Activated gamma-delta T cell (primary cell): ENCODE results near the gene LDAH.

Source experiments
- DNase-seq: peaks from one replicate; lab custom pipeline; 2025; lab: John Stamatoyannopoulos, UW

The LDAH gene

DNA sequence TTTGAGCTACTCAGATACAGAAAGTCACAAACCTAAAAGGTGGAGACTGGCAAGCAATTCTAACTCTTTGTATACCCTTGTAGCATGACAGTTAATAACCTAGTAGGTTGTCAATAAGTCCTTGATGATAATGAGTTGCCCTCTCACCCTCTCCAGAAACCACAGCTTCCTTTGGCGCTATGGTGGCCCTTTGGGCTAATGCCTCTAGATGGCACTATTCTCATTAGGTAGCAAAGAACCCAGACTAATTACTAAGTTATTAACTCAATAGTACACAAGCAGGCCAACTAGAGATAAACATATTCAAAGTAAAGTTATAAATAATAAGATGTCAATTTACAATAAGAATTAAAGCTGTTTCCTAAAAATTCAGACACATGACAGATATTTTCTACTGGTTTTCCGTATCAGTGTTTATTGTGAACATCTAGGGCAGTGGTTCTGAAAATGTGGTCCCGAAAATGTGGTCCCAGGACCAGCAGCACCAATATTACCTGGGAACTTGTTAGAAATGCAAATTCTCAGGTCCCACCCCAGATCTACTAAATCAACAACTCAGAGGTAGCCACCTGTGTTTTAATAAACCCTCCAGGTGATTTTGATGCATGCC is 41.1 kb downstream of the LDAH start:
- no peak for DNase-seq

DNA sequence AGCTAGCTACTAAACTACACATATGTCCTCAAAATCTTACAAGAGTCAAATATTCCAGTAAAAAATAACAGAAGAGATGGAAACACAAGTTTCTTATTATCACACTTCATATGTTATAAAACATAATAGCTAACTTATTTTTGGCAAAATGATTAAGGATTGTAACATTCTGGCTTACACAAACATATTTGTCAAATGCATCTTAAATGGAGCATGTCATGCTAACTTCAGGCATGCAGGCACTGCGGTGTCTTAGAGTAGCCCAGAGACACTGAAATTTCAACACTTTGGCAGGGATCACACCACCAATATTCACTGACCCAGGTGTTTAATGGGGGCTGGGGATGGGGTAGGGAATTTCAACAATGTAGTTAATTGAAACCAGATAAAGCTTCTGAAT is 51.6 kb downstream of the LDAH start:
- DNase-seq, result no peak

DNA sequence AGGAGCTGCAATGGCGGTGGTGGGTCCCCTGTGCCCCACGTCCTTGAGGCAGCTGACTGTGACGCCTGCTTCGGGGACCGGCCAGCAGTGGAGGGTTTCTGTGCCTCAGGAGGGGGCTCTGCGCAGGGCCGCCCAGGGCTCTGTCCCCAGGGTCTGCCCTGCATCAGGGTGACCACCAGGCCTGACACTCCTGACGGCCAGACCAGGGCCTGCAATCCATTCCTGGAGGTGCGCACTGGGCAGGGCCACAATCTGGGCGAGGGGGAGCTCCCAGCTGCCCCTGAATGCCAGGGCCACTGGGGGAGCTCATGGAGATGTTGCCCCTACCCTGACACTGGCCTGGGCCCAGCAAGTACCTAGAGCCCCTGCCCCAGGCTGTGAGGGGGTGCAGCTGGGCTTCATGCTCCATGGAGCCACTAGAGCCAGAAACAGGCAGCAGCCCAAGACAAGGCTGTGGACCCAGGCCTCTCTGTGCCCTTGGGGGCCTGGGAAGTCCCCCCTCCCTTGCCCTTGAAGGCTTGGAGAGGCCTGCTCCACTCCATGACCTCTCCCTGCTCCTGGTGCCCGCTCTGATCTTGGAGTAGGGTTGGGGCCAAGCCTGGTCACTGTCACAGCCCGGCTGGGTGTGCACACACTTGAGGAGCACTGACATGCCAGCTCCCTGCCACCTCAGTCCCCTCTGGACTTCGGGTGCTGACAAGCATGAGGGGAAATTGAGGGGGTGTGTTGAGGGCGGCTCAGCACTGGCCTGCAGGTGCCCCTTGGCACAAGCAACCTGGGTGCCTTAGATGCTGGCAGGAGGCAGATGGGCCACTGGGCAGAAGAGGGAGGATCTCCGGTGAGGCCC is 55.9 kb downstream of the LDAH start:
- DNase-seq, result peak; percentile 8

DNA sequence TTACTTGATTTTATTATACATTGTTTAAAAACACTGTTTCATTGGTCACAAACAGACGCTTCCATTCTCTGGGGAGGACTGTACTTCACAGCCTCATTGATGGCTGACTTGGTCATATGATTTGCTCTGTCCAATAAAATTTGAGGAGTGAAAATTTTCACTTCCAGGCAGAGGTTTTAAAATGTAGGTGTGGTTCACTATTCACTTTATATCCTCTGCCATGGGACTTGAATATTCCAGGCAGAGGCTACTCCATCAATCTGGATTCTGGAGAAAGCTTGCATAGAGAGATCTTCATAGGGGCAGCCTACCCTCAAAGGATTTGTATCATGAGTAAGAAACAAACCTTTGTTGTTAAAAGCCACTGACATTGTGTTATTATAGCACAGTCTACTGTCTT is 56.7 kb downstream of the LDAH start:
- DNase-seq, result no peak

DNA sequence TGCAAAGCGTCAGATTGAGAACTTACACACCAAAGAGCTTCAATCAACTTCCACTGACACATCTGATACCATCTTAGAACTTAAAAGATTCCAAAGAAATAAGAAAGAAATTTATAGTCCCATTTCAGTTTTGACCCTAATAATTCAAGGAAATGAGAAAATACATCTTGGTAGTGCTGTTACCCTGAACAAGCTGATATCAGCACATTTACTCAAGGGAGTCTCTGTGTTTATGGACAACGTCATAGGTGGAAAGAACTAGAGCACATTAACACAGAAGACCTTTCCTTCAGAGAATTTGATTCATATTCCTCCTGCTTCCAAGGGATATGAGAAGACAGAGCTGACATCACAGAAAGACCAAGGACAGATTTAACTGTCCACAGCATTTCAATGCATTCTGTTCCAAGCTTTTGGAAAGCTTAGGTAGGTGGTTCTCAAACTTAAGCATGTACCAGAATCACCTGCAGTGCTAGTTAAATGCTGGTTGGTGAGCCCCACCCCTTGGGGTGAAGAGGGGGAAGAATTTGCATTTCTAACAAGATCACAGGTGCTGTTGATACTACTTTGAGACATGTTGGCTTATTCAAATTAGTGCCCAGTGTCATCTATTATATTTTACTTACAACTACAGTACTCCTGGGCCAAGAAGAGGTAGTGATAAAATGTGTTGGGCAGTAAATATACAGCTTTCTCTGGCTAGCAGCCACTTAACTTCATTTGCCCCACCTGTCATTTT is 59.8 kb downstream of the LDAH start:
- DNase-seq, result no peak

DNA sequence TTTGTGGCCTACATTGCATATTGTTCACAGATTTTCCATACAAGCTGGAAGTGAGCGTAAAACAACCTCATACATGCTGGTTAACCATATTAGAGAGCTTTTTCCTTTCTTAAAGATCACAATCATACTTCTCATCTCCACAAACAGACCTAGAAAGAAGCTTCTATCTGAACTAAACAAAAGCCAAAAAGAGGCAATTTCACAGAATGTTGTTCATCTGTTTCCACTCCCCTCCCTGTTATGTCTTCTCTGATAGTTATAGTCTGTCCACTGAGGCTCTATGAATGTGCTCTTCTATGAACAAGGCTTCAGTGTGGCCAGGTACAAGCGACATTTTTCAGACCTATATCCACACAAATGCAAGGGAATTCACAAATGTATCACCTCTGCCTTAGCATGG is 63.4 kb downstream of the LDAH start:
- DNase-seq, result no peak

DNA sequence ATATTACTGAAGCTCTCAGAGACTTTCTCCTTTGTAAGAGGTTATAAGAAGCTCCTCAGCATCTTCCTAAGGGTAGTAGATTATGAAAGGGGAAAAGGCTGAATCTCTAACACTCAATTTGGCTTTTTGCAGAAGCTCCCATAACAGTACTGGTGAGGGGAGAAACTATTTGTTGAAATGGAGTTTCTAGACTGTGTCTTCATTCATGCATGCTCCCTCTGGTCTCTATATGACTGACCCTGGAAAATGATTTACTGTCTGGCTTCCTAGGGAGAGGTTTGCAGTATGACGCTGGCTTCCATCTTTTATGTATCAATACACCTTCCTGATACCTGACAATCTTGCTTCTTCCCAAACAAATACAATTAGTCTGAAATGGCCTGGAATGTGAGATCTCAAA is 63.9 kb downstream of the LDAH start:
- no peak for DNase-seq

DNA sequence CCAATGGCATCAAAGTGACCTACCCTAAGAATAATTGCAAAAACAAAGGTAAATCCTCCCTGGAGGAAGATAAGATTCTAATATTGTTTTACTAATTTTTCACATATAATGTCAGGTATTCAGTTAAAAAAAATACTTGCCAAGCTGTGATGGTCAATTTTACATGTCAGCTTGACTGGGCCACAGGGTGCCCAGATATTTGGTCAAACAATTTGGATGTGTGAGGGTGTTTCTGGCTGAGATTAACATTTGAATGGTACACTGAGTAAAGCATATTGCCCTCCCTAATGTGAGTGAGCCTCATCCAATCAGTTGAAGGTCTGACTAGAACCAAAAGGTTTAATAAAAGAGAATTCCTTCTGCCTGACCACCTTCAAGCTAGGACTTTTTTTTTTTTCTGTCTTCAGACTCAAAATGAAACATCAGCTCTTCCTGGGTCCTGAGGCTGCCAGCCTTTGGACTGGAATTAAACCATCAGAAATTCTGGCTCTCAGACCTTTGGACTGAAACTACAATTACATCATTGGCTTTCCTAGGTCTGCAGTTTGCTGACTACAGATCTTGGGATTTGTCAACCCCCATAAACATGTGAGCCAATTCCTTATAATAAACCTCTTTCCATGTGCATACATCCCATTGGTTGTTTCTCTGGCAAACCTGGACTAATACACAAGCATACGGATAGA is 65.4 kb downstream of the LDAH start:
- DNase-seq, result no peak

DNA sequence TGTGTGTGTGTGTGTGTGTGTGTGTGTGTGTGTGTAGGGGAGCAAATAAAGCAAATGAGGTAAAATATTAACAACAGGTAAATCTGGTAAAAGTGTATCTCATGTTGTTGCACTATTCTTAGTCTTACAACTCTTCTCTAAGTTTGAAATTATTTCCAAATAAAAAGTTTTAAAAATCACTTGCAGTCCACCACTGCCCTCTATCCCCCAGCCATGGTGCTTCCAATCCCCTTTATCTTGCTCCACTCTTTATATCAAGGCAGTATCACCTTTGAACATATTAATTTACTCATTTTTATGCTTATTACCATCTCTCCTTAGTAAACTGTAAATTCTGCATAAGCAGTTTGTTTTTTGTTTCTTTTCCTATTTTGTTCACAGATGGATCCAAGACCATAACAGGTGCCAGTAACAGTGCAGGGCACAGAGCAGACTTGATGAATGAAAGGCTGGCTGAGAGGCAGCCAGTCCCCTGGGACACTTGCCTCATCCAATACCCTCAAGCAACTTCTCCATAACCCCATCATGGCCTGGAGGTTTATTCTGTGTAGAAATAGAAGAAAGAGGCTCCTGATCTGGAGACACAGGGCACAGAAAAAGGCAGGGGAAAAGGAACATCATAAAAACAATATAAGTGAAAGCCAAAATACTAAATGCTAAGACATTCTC is 67.6 kb downstream of the LDAH start:
- no peak for DNase-seq

DNA sequence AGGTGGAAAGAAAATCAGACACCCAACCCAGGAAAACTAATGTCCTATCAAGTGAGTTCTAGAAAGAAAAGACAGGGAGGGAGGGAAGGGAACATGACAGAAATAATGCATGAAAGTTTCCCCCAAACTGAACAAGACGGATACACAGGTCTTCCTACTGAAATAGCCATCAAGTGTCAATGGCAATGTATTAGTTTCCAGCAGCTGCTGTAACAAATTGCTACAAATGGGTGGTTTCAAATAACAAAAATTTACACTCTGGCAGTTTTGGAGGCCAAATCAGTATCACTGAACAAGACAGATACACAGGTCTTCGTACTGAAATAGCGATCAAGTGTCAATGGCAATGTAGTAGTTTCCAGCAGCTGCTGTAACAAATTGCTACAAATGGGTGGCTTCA is 70.6 kb downstream of the LDAH start:
- DNase-seq, result no peak

DNA sequence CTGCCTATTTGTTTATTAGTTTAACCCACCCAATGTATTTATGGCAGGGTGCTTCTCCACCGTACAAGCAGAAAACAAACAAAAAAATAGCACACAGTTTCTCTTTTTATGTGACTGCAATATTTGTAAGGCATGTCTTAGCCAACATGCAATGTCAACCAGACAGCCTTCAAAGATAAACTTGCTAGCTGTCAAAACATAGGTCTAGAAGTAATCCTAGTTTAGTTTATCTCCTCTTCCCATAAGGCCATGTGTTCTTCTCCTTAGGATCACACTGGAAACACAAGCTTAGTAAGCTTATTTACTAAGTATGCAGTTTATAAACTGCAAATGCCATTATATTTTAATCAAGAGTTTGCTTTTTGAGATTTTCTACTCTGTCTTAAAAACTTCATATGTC is 75.6 kb downstream of the LDAH start:
- DNase-seq, result no peak

DNA sequence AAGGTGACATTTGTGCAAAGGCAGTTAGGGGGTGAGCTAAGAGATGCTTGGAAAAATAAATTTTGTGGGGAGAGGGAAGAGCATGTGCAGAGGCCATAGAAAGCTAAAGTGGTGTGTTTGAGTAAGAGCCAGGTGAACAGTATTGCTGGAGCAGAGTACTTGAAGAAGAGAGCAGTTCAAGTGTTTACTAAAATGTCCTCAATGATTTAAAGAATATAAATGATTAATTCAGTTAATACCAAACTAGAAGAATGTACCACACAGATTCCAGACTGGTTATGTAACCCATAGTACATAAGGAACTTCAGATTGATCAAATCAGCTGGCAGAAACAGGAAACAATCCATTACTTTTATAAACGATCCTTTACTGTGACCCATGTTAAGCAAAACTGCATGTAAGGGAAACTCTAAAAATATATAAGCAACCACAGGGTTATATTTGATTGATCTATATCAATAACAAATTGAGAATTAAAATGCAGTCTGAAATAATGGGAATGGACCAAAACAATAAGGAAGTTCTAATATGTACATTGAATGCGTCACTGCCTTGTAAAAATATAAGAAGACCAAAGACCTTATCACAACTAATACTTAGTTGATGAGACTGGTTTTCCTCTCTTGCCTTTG is 76.9 kb downstream of the LDAH start:
- no peak for DNase-seq

DNA sequence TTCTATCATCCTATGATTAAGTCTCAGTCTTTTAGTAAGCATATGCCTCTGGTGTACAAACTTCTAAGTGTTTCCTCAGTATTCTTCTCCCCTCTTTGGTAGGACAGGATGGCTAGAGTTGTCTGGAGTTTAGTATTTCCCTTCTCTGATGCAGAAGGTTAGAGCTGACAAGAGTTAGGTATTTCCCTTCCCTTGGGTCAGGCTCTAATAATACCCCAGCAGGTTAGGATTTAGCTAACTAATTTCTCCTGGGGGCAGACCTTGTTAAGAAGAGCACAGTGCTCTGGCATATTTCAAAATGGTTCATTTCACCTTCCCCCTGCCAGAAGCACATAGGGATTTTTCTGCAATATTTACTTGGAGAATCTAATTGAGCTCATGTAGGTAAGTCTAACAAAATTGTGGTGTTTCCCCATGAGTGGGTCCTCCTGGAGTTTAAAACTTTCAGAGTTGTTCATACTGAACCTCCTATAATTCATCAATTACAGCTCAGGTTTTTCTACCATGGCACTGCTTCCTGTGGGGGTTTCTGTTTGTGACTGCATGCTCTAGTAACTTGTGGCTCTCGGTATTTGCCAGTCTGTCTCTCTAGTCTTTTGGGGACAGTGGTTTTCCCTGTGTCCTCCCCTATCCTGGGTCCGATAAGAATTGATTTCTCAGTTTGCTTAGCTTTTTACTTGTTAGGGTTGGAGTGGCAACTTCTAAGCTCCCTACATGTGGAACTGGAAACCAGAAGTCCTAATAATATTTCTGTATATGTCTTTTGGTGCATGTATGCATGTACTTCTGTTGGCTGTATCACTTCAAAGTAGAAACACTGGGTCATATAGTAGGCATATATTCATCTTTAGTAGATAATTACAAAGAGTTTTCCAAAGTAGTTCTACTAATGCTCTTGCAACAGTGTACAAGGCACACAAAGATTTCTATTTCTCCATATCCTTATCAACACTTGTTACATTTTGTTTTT is 78.2 kb downstream of the LDAH start:
- DNase-seq, result no peak

DNA sequence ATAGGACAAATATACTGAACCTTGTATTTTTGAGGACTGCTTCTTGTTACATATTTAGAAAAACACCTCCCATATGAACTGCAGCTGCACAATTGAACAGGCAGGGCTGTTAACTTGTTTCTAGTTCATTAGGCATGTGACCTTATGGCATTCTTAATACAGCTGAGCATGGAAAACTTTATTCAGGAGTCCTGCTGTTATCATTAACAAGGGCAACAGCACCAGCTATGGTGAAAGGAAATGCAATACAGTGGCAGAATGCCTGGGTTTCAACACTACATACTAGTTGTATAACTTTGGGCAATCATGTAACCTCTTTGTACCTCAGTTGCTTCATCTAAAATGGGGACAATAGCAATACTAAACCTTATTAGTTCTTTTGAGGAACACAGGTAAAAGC is 84.1 kb downstream of the LDAH start:
- DNase-seq, result no peak

DNA sequence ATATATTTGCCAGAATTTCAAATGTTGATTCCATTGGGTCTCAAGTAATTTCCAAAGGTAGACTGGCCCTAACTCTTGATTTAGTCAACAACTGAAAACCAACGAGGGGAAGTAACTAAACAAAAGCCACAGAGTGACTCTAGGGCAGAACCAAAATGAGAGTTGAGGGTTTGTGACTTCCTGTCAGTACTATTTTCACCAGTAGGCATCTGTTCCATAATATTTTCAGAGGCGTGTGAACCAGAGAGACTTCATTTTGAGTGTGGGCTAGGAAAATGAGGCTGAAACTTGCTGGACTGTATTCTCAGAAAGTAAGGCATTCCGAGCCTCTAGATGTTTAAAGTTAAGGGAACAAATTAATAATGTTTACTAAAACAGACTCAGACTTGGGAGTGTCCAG is 85.4 kb downstream of the LDAH start:
- no peak for DNase-seq

DNA sequence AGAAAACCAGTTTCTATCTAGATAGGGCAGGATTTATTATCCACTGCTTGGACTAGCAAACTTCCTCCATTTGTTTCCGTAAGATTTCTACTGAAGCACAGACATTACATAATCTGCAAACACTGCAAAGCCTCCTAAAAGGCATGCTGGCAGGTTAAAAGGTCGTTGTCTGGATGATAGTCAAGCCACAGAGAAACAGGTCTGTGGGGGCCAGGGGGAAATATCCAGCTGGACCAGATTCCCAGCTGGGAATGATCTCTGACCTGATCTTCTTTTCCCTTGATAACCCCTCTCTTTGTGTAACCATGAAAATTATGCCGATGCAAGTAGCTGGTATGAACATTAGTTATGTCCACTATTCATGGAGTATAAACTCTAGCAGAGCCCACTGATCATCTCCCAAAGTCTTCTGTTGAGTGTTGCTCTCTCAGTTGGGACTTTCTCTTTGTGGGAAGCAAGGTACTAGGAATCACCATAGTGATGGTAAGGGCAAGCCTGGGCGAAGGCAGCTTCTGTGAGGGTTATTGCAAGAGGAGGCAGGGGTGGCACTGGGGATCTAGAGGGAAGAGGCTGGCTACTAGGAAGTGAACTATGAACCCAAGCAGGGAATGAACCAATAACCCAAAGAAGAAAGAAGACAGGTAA is 94.7 kb downstream of the LDAH start:
- DNase-seq, result no peak

DNA sequence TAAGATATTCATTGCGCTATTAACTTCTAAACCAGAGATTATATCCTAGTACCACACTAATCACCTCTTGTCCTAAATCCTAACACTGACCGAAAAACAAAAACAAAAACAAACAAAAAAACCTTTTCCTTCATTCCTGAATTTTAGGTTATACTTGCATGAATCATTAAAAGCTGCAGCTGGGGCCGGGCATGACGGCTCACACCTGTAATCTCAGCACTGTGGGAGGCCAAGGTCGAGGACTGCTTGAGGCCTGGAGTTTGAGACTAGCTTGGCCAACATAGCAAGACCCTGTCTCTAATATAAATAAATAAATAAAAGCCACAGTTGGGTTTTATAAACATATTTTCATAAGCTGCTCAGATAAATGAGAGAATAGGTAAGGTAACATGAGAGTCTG is 96.0 kb downstream of the LDAH start:
- no peak for DNase-seq

DNA sequence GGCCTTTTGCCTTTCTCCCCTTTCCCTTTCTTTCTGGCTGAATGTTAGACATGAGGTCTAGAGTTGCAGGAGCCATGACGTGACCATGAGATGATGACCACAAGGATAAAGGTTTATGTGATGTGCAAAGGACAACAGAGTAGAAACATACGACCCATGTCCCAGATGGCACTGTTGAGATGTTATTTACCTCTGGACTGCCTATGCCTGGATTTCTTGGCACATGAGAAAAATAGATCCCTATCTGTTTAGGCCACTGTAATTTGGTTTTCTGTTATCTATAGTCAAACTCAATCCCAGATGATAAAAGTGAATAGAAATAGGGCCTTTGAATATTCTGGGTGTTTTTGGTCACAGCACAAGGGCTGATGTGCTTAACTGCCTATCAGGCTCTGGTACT is 97.1 kb downstream of the LDAH start:
- DNase-seq, result no peak

DNA sequence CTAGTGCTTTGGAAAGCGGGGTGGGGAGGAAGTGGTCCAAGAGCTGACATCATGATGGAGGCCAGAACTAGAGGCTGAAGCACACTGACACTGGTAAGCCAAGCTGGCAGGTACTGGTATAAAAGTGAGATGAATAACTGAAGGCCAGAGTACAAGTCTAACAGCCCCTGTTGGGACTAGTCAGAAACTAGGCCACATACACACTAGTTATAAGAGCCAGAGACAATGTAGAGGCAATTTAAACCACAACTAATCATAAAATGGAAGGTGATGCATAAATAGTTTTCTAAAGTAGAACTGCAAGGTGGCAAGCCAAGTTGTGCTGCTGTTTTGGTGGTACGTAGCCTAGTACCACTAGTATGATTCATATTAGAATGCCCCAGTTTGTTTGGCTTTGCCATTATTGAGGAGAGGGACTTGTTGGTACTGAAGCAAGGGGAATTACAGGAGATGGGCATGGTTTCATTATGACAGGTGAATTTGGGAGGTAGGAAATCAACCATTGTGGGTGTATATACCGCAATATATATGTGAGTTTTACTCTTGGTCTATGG is 98.3 kb downstream of the LDAH start:
- DNase-seq, result no peak
